Astrocyte (in vitro differentiated cells and primary cell): ENCODE data around the gene SERPINB1.

Experiments used
- CTCF ChIP-seq: IDR thresholded peaks from 2 replicates; pipeline ENCODE4 v1.5.1; 2011; ENCODE audit warnings: low read depth, mild to moderate bottlenecking, inconsistent platforms, low read length, moderate library complexity; ENCODE audit not compliant: insufficient read depth
- EZH2 ChIP-seq: IDR thresholded peaks from 2 replicates; pipeline ENCODE4 v1.6.1; 2012; ENCODE audit warnings: mild to moderate bottlenecking, low read length, inconsistent platforms; ENCODE audit not compliant: insufficient read depth

DNA sequence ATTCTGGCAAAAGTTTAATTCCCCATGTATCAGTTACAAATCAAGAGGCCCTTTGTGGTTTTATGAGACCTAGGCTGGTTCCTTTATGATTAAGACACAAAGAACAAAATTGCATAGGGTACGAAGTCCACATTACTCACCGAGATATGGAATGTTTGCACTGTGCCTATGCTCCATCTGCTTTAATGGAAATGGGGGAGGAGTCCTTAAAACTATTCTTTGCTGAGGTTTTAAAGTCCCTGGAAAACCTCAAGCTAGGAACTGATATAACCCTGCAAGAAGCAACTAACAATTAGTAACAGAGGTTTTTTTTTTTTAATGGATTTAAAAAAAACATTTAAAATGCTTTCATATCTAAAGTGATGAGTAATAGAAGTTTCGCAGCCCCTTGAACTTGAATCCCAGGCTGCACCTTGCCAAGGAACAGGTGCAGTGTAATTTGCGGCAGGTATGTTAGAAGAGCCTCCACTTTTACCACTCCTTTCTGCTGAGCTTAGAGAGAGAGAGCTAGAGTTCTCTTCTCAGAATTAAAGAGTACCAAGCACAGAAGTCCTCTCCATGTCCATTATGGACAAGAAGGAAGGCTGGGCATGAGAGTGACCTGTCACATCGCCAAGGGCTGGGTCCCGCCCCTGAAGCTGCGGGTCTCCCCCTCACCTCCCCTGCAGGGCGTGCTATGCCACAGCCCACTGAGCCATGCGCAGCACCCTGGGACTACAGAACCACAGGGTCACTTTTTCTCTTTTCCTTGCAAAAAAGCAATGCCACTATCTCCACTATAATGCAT is 2.3 kb downstream of the SERPINB1 start:
- TF ChIP-seq CTCF (no peak), EZH2 (no peak)
